K562 (cell line): ENCODE results near the gene TERT. TPM values are rescaled to one million over a fixed set of nuclear protein-coding genes. Genes with fewer than 3 reads are reported as not detected.

Source experiments
- ATAC-seq: fragments of 200-7000 bp; cut with Tn5 transposase; 3 replicates; pipeline ENCODE4 v1.9.1; 2020; ENCODE audit warnings: moderate library complexity
- BruUV-seq: library from RNA; stranded (reverse); fragments of 400-500 nt; replicated peaks from 2 replicates; lab custom pipeline; 2021; lab: Mats Ljungman, UMichigan
- CTCF ChIA-PET: fragments of 300-600 bp; formaldehyde crosslinking; extraction: SDS; loops from one replicate; lab custom pipeline; 2021; ENCODE audit warnings: low intra/inter-chr PET ratio; lab: Yijun Ruan, JAX
- POLR2A ChIA-PET: fragments of 300-600, 350-650 bp; sonication (Branson Sonifier 250); formaldehyde crosslinking; extraction: SDS; loops from one replicate; lab custom pipeline; 2021; ENCODE audit warnings: antibody characterized with exemption, inconsistent platforms; lab: Yijun Ruan, JAX
- DNase-seq, 4 experiments: peaks; one replicate each; pipeline versions ENCODE4 v3.0.0 to v3.0.0-alpha.2; 2011 to 2018; ENCODE audit warnings: low spot score in 3 of 4, mixed read lengths in 3 of 4; ENCODE audit errors: extremely low read depth in 1 of 4
- FAIRE-seq: peaks from 2 replicates; lab custom pipeline; 2011; peaks lifted over from hg19 to GRCh38; lab: Jason Lieb, UNC
- H2AFZ ChIP-seq: 2 replicates; pipeline ENCODE4 v1.6.0; 2011; ENCODE audit warnings: low read depth, low read length, control low read depth, inconsistent platforms
- H3K27ac ChIP-seq: fragments of 200-600 bp; 3 replicates; pipeline ENCODE4 v1.8.0; 2011; ENCODE audit warnings: low read depth, mild to moderate bottlenecking, control low read depth, inconsistent platforms, low read length, moderate library complexity, mixed read lengths; ENCODE audit errors: extremely low read depth
- H3K27me3 ChIP-seq, 2 experiments: fragments of 300-600 bp in 1 of 2; 2 replicates in 1 of 2; 3 replicates in 1 of 2; pipeline versions ENCODE4 v1.6.0 to v1.8.0; 2011; ENCODE audit warnings: inconsistent platforms in 2 of 2, low read length in 2 of 2, mild to moderate bottlenecking in 1 of 2, mixed read lengths in 1 of 2, moderate library complexity in 1 of 2; ENCODE audit not compliant: control insufficient read depth in 2 of 2, insufficient read depth in 2 of 2
- H3K36me3 ChIP-seq: fragments of 300-600 bp; 3 replicates; pipeline ENCODE4 v1.8.0; 2011; ENCODE audit warnings: mild to moderate bottlenecking, low read length, inconsistent platforms; ENCODE audit not compliant: control insufficient read depth, insufficient read depth
- H3K4me1 ChIP-seq, 2 experiments: fragments of 200-600 bp in 1 of 2; replicated peaks in 1 of 2; 2 replicates in 1 of 2; 3 replicates in 1 of 2; pipeline versions ENCODE4 v1.5.1 to v1.8.0; 2011; ENCODE audit warnings: inconsistent platforms in 2 of 2, low read length in 2 of 2, mild to moderate bottlenecking in 1 of 2, mixed read lengths in 1 of 2, moderate library complexity in 1 of 2; ENCODE audit not compliant: control insufficient read depth in 2 of 2, insufficient read depth in 2 of 2
- H3K4me2 ChIP-seq: 2 replicates; pipeline ENCODE4 v1.6.1; 2011; ENCODE audit warnings: low read length, control low read depth, inconsistent platforms, mixed read lengths; ENCODE audit not compliant: insufficient read depth
- H3K4me3 ChIP-seq: fragments of 200-600 bp; sonication (generic), shearing (Covaris generic); 2 replicates; pipeline ENCODE4 v1.5.1; 2016; ENCODE audit warnings: control low read depth, inconsistent platforms
- H3K79me2 ChIP-seq: fragments of 200-600 bp; 3 replicates; pipeline ENCODE4 v1.8.0; 2011; ENCODE audit warnings: low read length, inconsistent platforms; ENCODE audit not compliant: control insufficient read depth, insufficient read depth
- H3K9ac ChIP-seq, 2 experiments: 2 replicates each; pipeline versions ENCODE4 v1.6.0 to v1.6.1; 2011; ENCODE audit warnings: low read depth in 2 of 2, low read length in 2 of 2, control low read depth in 1 of 2, inconsistent platforms in 1 of 2, mild to moderate bottlenecking in 1 of 2, mixed read lengths in 1 of 2; ENCODE audit not compliant: insufficient read depth in 1 of 2
- H3K9me1 ChIP-seq: one replicate; pipeline ENCODE4 v1.6.0; 2011; ENCODE audit warnings: inconsistent platforms, mild to moderate bottlenecking, low read length, moderate library complexity; ENCODE audit not compliant: control insufficient read depth, insufficient read depth
- H3K9me3 ChIP-seq: replicated peaks from 2 replicates; pipeline ENCODE4 v1.5.1; 2011; ENCODE audit warnings: low read depth, low read length, inconsistent platforms; ENCODE audit not compliant: control insufficient read depth, insufficient read depth
- H4K20me1 ChIP-seq: replicated peaks from 2 replicates; pipeline ENCODE4 v1.6.1; 2011; ENCODE audit warnings: low read length, inconsistent platforms, mixed read lengths; ENCODE audit not compliant: control insufficient read depth, insufficient read depth
- GATAD2B ChIP-seq: fragments of 450-650 bp; IDR thresholded peaks from 2 replicates; pipeline ENCODE4 v1.6.1; 2017; ENCODE audit warnings: mild to moderate bottlenecking, borderline replicate concordance
- IFI16 ChIP-seq: fragments of 250-450 bp; sonication (Bioruptor Pico); IDR thresholded peaks from 2 replicates; pipeline ENCODE4 v2.1.2; 2022; ENCODE audit warnings: mild to moderate bottlenecking, inconsistent platforms
- MAFF ChIP-seq: IDR thresholded peaks from 2 replicates; pipeline ENCODE4 v1.6.1; 2012; ENCODE audit warnings: low read length, improper control_type of control experiment
- NCOR1 ChIP-seq: fragments of 450-650 bp; IDR thresholded peaks from 2 replicates; pipeline ENCODE4 v1.6.1; 2016; ENCODE audit warnings: mild to moderate bottlenecking, moderate library complexity
- OTX1 ChIP-seq: fragments of 450-650 bp; formaldehyde crosslinking; IDR thresholded peaks from 2 replicates; pipeline ENCODE4 v1.4.0; 2022; ENCODE audit warnings: mild to moderate bottlenecking
- SAP30 ChIP-seq: fragments of 200-600 bp; sonication (generic); IDR thresholded peaks from 2 replicates; pipeline ENCODE4 v1.6.1; 2012; ENCODE audit warnings: borderline replicate concordance, low read depth, mild to moderate bottlenecking, moderate library complexity, low read length, control low read depth, inconsistent platforms; ENCODE audit not compliant: insufficient read depth, poor library complexity, severe bottlenecking
- SMAD4 ChIP-seq: fragments of 250-450 bp; sonication (Bioruptor Pico); conservative IDR thresholded peaks from 2 replicates; pipeline ENCODE4 v1.8.0; 2021; ENCODE audit warnings: inconsistent platforms, mild to moderate bottlenecking, moderate library complexity
- SMC3 ChIP-seq: conservative IDR thresholded peaks from 2 replicates; pipeline ENCODE4 v1.6.1; 2011; ENCODE audit warnings: low read depth, low read length, improper control_type of control experiment; ENCODE audit not compliant: insufficient read depth
- SNRNP70 ChIP-seq: fragments of 200-400 bp; formaldehyde crosslinking; optimal IDR thresholded peaks from 2 replicates; pipeline ENCODE3; 2017; ENCODE audit warnings: low read depth, low read length
- SREBF2 ChIP-seq: sonication (generic); formaldehyde crosslinking; IDR thresholded peaks from 2 replicates; pipeline ENCODE4 v1.4.0; 2020; ENCODE audit warnings: mild to moderate bottlenecking, missing genetic modification reagents
- U2AF2 ChIP-seq: fragments of 200-400 bp; formaldehyde crosslinking; optimal IDR thresholded peaks from 2 replicates; pipeline ENCODE3; 2017; ENCODE audit warnings: low read depth, mild to moderate bottlenecking, low read length
- XRCC3 ChIP-seq: fragments of 450-650 bp; IDR thresholded peaks from 2 replicates; pipeline ENCODE4 v1.6.1; 2017; ENCODE audit warnings: mild to moderate bottlenecking, moderate library complexity
- ZNF23 ChIP-seq: fragments of 250-450 bp; sonication (Bioruptor Pico); IDR thresholded peaks from 2 replicates; pipeline ENCODE4 v1.4.0; 2020; ENCODE audit warnings: mild to moderate bottlenecking
- ZNF316 ChIP-seq: fragments of 450-650 bp; IDR thresholded peaks from 2 replicates; pipeline ENCODE4 v1.6.1; 2016
- WGBS: fragments of 100-300 bp; shearing (Covaris generic); methylation state at CpG from one replicate; pipeline ENCODE4 v1.1.6; 2016; ENCODE audit warnings: low coverage, mixed read lengths; ENCODE audit not compliant: insufficient coverage; ENCODE audit errors: missing lambda C conversion rate; 5-methylcytosine and 5-hydroxymethylcytosine counted together
- in situ Hi-C: fragments of 300-500 bp; cut with MboI; formaldehyde crosslinking; loops from 4 replicates; pipeline ENCODE4 v1.15.0; 2018; ENCODE audit warnings: inconsistent platforms, mixed read lengths
- intact Hi-C: fragments of 100-400 bp; cut with micrococcal nuclease; formaldehyde crosslinking; loops from 2 replicates; pipeline ENCODE4 v1.14.2; 2022
- polyA plus RNA-seq, 8 experiments: library from polyadenylated mRNA; depleted of rRNA in 4 of 8; stranded (reverse) in 5 of 8; unstranded in 3 of 8; fragments of >200 nt; fragmentation: Nextera tagmentation in 2 of 8; fragmentation: Illumina TruSeq in 1 of 8; extraction: Ambion mirVana in 2 of 8; extraction: Trizol in 1 of 8; gene quantifications; 2 replicates each; pipeline versions ENCODE4 v1.2.1 to v1.2.3, GENCODE V29; 2011 to 2014; ENCODE audit warnings: inconsistent platforms in 1 of 8, missing spikeins in 1 of 8
- total RNA-seq, 7 experiments: library from RNA; depleted of rRNA in 6 of 7; stranded (reverse); fragments of >200 nt in 6 of 7; fragmentation: Illumina TruSeq in 2 of 7; extraction: Trizol in 2 of 7; gene quantifications; 2 replicates each; pipeline versions ENCODE4 v1.2.1 to v1.2.3, GENCODE V29; 2011 to 2021; ENCODE audit warnings: low replicate concordance in 1 of 7
- TF ChIP-seq, protein P1 (sequence below): fragments of 450-650 bp; IDR thresholded peaks from 2 replicates; pipeline ENCODE4 v1.6.1; 2018; ENCODE audit warnings: mild to moderate bottlenecking, low read depth; ENCODE audit not compliant: partially characterized antibody
- TF ChIP-seq, protein P2 (sequence below), 2 experiments: IDR thresholded peaks in 1 of 2; conservative IDR thresholded peaks in 1 of 2; 2 replicates each; pipeline ENCODE4 v1.6.1; 2016; ENCODE audit warnings: low read depth in 2 of 2, mild to moderate bottlenecking in 1 of 2, missing compliant biosample characterization in 1 of 2, missing genetic modification characterization in 1 of 2, moderate library complexity in 1 of 2

The TERT gene
- total and polyA plus RNA-seq, 9 of the 15 experiments (the other 6 are each of a cell fraction or from before 2014, with no cell fraction given), result 0.08 to 4.5 (median 0.98) TPM; not detected in 1

DNA sequence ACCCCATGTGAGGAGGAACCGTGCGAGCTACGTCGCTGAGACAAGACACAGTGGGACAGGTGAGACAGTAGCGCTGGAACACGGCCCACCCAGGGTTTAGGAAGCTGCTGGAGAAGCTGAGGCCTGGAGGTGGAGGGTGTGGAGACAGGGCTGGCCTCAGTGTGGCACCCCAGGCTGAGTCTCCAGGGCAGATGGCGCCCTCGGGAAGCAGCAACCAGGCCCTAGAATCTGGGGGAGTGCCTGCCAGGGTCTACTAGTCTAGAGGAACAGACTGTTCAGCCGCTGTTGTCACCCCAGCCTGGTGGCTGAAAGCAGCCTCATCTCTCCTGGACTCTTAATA is 4.6 kb upstream of the TERT start:
- peaks cover 45 to 54% of the 10 kb centered on the region in 2 experiments for H3K27me3 ChIP-seq
- TF ChIP-seq MAFF (no peak), U2AF2 (no peak), IFI16 (CRISPR knock-in tag) (no peak), OTX1 (CRISPR knock-in tag) (no peak), SAP30 (no peak), NCOR1 (no peak), XRCC3 (no peak), SMC3 (no peak), SMAD4 (CRISPR knock-in tag) (no peak), ZNF23 (CRISPR knock-in tag) (no peak), ZNF316 (no peak), GATAD2B (no peak), SREBF2 (CRISPR knock-in tag) (no peak), SNRNP70 (no peak)
- TF ChIP-seq, protein P1, sequence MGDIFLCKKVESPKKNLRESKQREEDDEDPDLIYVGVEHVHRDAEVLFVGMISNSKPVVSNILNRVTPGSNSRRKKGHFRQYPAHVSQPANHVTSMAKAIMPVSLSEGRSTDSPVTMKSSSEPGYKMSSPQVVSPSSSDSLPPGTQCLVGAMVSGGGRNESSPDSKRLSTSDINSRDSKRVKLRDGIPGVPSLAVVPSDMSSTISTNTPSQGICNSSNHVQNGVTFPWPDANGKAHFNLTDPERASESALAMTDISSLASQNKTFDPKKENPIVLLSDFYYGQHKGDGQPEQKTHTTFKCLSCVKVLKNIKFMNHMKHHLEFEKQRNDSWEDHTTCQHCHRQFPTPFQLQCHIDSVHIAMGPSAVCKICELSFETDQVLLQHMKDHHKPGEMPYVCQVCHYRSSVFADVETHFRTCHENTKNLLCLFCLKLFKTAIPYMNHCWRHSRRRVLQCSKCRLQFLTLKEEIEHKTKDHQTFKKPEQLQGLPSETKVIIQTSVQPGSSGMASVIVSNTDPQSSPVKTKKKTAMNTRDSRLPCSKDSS, result no peak
- TF ChIP-seq, protein P2, sequence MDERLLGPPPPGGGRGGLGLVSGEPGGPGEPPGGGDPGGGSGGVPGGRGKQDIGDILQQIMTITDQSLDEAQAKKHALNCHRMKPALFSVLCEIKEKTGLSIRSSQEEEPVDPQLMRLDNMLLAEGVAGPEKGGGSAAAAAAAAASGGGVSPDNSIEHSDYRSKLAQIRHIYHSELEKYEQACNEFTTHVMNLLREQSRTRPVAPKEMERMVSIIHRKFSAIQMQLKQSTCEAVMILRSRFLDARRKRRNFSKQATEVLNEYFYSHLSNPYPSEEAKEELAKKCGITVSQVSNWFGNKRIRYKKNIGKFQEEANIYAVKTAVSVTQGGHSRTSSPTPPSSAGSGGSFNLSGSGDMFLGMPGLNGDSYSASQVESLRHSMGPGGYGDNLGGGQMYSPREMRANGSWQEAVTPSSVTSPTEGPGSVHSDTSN (CRISPR knock-in tag; IDR thresholded peaks at IDR 0.05; ENCODE audit: low read depth), result no peak
- TF ChIP-seq, protein P2 (tag; conservative IDR thresholded peaks at IDR 0.05; ENCODE audit: low read depth), result no peak
- no peaks in the 10 kb centered on the region for H3K36me3 ChIP-seq
- BruUV-seq, result no TSS peak
- DNase-seq (no peak), ATAC-seq (peak; percentile 27), FAIRE-seq (no peak)
- WGBS, result 6% methylated on average over 9 of the region's 9 CpGs
- POLR2A ChIA-PET, result interaction anchor here (1.0 to 1.2 kb wide), 2 partner anchors 12 to 545 kb away, joined by 4 read pairs; no protein-coding TSS in a partner anchor
- H3K4me1 ChIP-seq, result peaks cover 0 to 21% of the 10 kb centered on the region in 2 experiments; a peak in 2 of 5 replicates
- H4K20me1 ChIP-seq, result no peaks in the 10 kb centered on the region; the same call in 1 of the 2 replicates
- no peak overlapping the region for H3K4me3 ChIP-seq
- H3K9me3 ChIP-seq, result no peaks in the 10 kb centered on the region
- no peak overlapping the region for H3K27ac ChIP-seq
- no peak overlapping the region; a peak in 1 of 4 replicates for H3K9ac ChIP-seq
- in situ Hi-C loops, result no loop called here
- no peaks in the 10 kb centered on the region for H3K79me2 ChIP-seq
- CTCF ChIA-PET, result no interaction called here
- H3K9me1 ChIP-seq, result no peaks in the 10 kb centered on the region
- intact Hi-C loops, result no loop called here
- no peak overlapping the region for H2AFZ ChIP-seq
- H3K4me2 ChIP-seq, result no peak overlapping the region
